Kidney (tissue), 14 donors: ENCODE data around the gene APOO. TPM values are rescaled to one million over a fixed set of nuclear protein-coding genes. Genes with fewer than 3 reads are reported as not detected.

Source experiments
- DNase-seq, 5 donors: peaks; one replicate each; pipeline ENCODE4 v3.0.0-alpha.2; 2013 to 2020
- FAIRE-seq: peaks from 2 replicates; lab custom pipeline; 2012; peaks lifted over from hg19 to GRCh38; lab: Jason Lieb, UNC
- H3K27ac ChIP-seq, 2 donors: one replicate each; pipeline ENCODE4 v1.7.0; 2013; ENCODE audit warnings: low read depth in 2 of 2, low read length in 2 of 2, inconsistent platforms in 1 of 2
- H3K27me3 ChIP-seq: one replicate; pipeline ENCODE4 v1.7.1; 2013; ENCODE audit warnings: low read length, inconsistent platforms; ENCODE audit not compliant: control insufficient read depth, insufficient read depth
- H3K36me3 ChIP-seq, 3 donors: one replicate each; pipeline versions ENCODE4 v1.7.0 to v1.7.1; 2013; ENCODE audit warnings: low read length in 3 of 3, control low read depth in 1 of 3, inconsistent platforms in 1 of 3; ENCODE audit not compliant: insufficient read depth in 3 of 3, control insufficient read depth in 2 of 3
- H3K4me1 ChIP-seq, 3 donors: one replicate each; pipeline versions ENCODE4 v1.7.0 to v1.7.1; 2013; ENCODE audit warnings: low read length in 3 of 3, inconsistent platforms in 1 of 3, low read depth in 1 of 3; ENCODE audit not compliant: control insufficient read depth in 2 of 3, insufficient read depth in 2 of 3
- H3K4me3 ChIP-seq, 3 donors: one replicate each; pipeline versions ENCODE4 v1.7.0 to v1.8.1; 2013; ENCODE audit warnings: low read length in 3 of 3, control low read depth in 1 of 3, inconsistent platforms in 1 of 3
- H3K9ac ChIP-seq, 3 donors: one replicate each; pipeline versions ENCODE4 v1.7.0 to v1.7.1; 2013; ENCODE audit warnings: low read length in 3 of 3, control low read depth in 1 of 3, inconsistent platforms in 1 of 3
- H3K9me3 ChIP-seq, 3 donors: one replicate each; pipeline versions ENCODE4 v1.7.0 to v1.7.1; 2013; ENCODE audit warnings: low read length in 3 of 3, control low read depth in 1 of 3, inconsistent platforms in 1 of 3; ENCODE audit not compliant: control insufficient read depth in 2 of 3, insufficient read depth in 1 of 3
- intact Hi-C: fragments of 100-400 bp; cut with DNase I; formaldehyde crosslinking; loops from one replicate; pipeline ENCODE4 v1.11.1; 2022
- polyA plus RNA-seq: library from polyadenylated mRNA; stranded (reverse); fragments of 350-450 nt; fragmentation: Illumina TruSeq; extraction: RNeasy Lipid Tissue Mini Kit (QIAGEN cat#74804); gene quantifications from one replicate; pipeline ENCODE4 v1.2.3, GENCODE V29; 2014; ENCODE audit warnings: low read depth, low replicate concordance; ENCODE audit not compliant: insufficient read depth
- total RNA-seq: library from RNA; stranded (reverse); fragmentation: NEBNext Ultra II Directional; extraction: Animal tissue kit (Norgen Biotek cat#: 25700); gene quantifications from one replicate; pipeline ENCODE4 v1.2.1, GENCODE V29; 2021
- TF ChIP-seq, protein P1 (sequence below): IDR thresholded peaks from 3 replicates; pipeline ENCODE4 v1.5.1; 2012; ENCODE audit warnings: mild to moderate bottlenecking, moderate library complexity, borderline replicate concordance; ENCODE audit not compliant: insufficient read depth; ENCODE audit errors: extremely low read depth
- donor health status: control.
- donor health status: control.
- donor health status: control.
- donor health status: control.
- donor health status: control.
- donor health status: DM: yes; HTN: yes; CAD: no.
- donor health status: Normal renal cell carcinoma (clear cell type).

The APOO gene
- total and polyA plus RNA-seq, 2 donors from 2014 or later: 30.4 to 110 TPM

DNA sequence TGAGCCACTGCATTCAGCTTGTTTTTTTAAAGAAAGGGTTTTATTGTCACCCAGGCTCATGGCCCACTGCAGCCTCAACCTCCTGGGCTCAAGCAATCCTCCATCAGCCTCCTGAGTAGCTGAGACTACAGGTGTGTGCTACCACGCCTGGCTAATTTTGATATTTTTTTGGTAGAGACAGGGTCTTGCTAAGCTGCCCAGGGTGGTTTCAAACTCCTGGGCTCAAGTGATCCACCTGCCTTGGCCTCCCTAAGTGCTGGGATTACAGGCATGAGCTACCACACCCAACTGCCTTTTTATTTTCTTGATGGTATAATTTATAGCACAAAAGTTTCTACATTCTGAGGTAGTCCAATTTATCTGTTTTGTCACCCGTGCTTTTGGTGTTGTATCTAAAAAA, 85.9 kb downstream of the APOO start:
- no peak overlapping the region for H3K4me3 ChIP-seq
- peaks cover 4% of the 10 kb centered on the region for H3K27me3 ChIP-seq
- DNase-seq (no peak), FAIRE-seq (no peak)
- H3K4me1 ChIP-seq: no peaks in the 10 kb centered on the region
- no peak overlapping the region for H3K27ac ChIP-seq
- H3K9ac ChIP-seq: no peak overlapping the region
- TF ChIP-seq, protein P1, sequence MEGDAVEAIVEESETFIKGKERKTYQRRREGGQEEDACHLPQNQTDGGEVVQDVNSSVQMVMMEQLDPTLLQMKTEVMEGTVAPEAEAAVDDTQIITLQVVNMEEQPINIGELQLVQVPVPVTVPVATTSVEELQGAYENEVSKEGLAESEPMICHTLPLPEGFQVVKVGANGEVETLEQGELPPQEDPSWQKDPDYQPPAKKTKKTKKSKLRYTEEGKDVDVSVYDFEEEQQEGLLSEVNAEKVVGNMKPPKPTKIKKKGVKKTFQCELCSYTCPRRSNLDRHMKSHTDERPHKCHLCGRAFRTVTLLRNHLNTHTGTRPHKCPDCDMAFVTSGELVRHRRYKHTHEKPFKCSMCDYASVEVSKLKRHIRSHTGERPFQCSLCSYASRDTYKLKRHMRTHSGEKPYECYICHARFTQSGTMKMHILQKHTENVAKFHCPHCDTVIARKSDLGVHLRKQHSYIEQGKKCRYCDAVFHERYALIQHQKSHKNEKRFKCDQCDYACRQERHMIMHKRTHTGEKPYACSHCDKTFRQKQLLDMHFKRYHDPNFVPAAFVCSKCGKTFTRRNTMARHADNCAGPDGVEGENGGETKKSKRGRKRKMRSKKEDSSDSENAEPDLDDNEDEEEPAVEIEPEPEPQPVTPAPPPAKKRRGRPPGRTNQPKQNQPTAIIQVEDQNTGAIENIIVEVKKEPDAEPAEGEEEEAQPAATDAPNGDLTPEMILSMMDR: no peak
- no peaks in the 10 kb centered on the region for H3K9me3 ChIP-seq
- intact Hi-C loops: no loop called here
- H3K36me3 ChIP-seq: no peaks in the 10 kb centered on the region

DNA sequence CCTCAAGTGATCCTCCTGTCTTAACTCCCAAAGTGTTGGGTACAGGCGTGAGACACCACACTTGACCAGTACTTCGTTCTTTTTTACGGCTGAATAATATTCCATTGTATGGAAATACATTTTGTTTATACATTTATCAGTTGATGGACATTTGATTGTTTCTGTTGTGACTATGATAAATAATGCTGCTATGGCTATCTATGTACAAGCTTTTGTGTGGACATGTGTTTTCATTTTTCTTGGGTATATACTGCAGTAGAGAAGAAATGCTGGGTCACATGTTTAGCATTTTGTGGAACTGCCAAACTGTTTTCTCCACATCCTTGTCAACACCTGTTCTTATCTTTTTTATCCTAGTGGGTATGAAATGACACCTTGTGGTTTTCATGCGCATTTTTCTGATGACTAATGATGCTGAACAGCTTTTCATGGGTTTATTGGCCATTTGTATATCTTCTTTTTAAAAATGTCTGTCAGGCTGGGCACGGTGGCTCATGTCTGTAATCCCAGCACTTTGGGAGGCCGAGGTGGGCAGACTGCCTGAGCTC, 87.4 kb downstream of the APOO start:
- no peak for DNase-seq
- FAIRE-seq: no peak
- Histone ChIP-seq H3K36me3 (no peaks in the 10 kb centered on the region), H3K27ac (no peak overlapping the region), H3K9me3 (no peaks in the 10 kb centered on the region), H3K4me3 (no peak overlapping the region), H3K27me3 (no peaks in the 10 kb centered on the region), H3K4me1 (no peaks in the 10 kb centered on the region), H3K9ac (no peak overlapping the region)
- intact Hi-C loops: no loop called here
- TF ChIP-seq, protein P1: no peak

DNA sequence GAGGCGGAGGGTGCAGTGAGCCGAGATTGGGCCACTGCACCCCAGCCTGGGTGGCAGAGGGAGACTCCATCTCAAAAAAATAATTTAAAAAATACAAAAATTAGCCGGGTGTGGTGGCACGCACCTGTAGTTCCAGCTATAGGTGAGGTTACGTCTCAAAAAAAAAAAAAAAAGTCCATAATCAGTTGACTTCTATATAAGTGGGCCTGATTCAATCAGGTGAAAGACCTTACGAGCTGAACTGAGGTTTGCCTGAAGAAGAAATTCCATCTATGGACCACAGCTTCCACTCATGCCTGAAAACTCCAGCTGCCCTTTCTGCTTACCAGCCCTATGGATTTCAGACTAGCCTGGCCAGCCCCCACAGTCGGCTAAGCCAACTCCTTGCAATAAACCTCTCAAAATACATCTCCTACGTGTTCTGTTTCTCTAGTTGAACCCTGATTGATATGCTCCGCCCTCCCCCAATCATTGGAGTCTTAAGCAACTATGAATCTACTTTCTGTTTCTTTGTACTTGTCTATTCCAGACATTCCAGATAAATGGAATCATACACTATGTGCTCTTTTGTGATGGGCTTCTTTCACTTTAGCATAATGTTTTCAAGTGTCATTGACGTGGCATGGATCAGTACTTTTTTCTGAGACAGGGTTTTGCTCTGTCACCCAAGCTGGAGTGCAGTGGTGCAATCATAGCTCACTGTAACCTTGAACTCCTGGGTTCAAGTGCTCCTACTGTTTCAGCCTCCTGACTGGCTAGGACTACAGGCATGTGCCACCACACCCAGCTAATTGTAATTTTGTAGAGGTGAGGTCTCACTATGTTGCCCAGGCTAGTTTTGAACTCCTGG, 88.1 kb downstream of the APOO start:
- Histone ChIP-seq H3K27ac (no peak overlapping the region), H3K9ac (no peak overlapping the region), H3K27me3 (no peaks in the 10 kb centered on the region), H3K9me3 (no peaks in the 10 kb centered on the region), H3K36me3 (no peaks in the 10 kb centered on the region), H3K4me1 (no peaks in the 10 kb centered on the region), H3K4me3 (no peak overlapping the region)
- FAIRE-seq (no peak), DNase-seq (no peak)
- intact Hi-C loops: no loop called here
- TF ChIP-seq, protein P1: no peak
